Cardiac septum (tissue), 1 donor: ENCODE data around the gene TFR2. TPM values are rescaled to one million over a fixed set of nuclear protein-coding genes. Genes with fewer than 3 reads are reported as not detected.

Source experiments
- DNase-seq: peaks from one replicate; pipeline ENCODE4 v3.0.0-alpha.2; 2020; ENCODE audit warnings: low spot score
- intact Hi-C: fragments of 100-400 bp; cut with DNase I; formaldehyde crosslinking; loops from one replicate; pipeline ENCODE4 v1.14.0; 2022
- total RNA-seq: library from RNA; stranded (reverse); fragmentation: NEBNext Ultra II Directional; extraction: Animal tissue kit (Norgen Biotek cat#: 25700); gene quantifications from one replicate; pipeline ENCODE4 v1.2.1, GENCODE V29; 2021
- donor health status: DM: no; HTN: no; CAD: no.

The TFR2 gene
- total RNA-seq, 1 donor from 2014 or later = 0.13 TPM

DNA sequence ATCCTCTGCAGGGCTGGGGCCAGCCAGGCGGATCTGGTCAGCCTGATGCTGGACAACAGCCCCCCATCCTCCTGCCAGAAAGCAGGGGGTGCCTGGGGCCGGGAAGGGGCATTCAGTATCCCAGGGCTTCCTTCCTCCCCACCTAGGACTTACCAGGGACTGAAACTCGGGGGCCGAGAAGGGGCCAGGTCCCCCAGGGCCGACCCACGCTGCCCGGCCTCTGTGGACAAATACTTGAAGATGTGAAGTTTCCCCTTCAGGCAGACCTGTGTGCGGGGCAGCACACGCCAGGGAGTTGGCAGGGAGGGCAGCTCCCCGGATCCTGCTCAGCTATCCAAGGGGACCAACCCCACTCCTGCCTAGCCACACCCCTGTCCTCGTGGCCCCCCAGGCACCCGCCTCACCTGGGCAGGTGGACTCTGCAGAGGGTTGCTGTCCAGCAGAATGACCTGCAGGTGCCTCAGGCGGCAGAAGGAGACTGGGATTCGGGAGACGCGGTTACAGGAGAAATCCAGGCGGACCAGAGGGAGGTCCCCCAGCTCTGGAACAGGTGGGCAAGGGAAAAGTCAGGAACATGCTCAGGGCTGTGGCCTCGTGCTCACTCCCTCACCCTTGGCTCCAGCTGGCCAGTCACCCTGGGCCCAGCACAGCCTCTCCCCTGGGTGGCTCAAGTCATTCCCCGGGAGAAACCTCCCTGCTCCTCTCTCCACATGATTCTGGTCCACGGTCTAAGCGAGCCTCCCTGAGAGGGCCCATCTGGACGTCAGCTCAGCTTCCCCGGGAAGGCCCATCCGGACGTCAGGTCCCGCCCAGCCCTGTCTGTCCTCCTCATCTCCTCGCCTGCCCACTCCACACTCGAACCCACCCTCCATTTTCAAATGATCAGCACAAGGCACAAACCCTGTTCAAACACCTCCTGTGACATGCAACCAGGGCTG, 62.8 kb downstream of the TFR2 start:
- no peak for DNase-seq

DNA sequence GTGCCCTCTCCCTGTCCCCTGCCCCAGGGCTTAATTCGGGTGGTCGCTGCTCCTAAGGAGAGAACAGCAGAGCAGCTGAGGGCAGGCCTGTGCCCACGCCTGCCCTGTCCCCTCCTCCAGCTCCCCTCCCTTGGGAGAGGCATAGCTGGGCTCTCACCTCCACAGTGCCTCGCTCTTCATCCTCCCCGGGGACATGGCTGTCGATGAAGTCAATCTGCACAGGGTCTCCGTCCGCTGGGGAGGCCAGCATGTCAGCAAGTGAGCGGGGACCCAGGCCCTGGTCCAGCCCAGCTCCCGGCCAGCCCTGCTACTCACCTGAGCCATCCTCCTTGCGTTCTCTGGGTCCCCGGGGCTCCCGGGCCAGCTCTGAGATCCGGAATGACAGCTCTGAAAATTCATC, 63.8 kb downstream of the TFR2 start:
- no peak for DNase-seq
- intact Hi-C loops = no loop called here

More for the DNA sequence above, 62.8 kb downstream of the TFR2 start:
- intact Hi-C loops = no loop called here

DNA sequence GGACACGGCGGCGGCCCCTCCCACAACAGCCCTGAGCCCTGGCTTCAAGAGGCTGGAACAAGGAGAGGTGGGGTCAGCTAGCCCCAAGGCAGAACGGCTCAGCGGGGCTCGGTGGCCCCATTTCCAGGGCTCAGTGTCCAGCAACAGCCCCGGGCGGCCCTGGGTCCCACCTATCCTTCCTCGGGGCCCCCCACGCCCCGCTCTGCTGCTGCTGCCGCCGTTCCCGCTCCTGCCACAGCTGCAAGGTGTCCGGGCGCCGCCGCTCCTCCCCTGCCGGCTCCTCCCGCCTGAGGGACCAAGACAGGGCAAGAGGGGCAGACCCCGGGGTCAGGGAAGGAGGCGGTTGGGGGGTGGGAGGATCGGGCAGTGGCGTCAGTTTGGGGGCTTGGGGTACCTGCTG, 64.2 kb downstream of the TFR2 start:
- intact Hi-C loops = no loop called here
- no peak for DNase-seq

DNA sequence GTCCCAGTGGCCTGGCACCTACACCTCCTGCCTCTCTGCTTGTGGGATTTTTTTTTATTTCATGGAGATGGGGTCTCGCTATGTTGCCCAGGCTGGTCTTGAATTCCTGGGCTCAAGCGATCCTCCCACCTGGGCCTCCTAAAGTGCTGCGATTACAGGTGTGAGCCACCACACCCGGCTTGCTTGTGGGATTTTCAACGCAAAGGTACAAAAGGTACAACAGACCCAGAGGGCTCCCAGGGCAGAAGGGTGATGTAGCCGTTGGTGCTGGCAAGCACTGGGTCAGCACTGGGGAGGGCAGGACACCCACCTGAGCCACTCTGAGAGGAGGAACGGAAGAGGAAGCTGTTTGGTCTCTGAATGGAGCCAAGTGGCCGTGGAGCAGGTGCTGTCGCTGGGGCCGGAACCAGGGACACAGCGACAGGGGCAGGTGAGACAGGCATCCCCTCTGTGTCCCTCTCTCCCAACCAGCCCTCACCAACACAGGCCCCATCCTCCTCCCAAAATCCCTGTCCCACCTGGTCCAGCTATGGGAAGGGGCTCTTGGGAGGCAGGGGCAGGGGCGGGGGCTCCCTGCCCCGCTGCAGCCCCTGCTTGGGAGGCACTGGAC, 64.9 kb downstream of the TFR2 start:
- intact Hi-C loops = no loop called here
- DNase-seq = no peak

DNA sequence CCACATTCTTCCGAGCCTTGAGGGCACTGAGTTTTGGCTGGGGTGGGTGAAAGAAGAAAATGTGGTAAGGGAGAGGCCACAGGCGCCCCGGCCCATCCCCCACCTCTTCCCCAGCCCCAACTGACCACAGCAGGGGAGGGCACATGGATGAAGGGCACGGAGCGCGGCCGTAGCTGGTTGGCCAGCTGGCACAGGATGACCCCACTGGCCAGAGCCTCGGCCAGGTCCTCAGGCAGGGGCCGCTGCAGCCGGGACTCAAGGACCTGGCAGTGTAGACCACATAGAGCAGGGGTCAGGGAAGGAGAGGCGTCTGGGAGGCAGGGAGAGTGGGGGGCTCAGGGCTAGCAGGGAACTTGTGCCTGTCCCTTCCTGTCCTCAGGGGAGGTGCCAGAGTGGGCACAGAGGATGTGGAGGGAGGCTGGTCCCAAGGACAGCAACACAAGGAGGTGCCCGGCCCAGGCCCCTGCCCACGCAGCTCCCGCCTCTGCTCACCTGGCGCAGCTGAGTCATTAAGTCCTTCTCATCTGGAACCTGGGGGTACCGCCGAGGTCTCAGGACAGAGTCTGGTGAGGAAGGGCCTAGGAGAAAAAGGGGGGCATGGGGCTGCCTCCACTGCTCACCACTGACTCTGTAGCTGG, 65.5 kb downstream of the TFR2 start:
- intact Hi-C loops = no loop called here
- no peak for DNase-seq

DNA sequence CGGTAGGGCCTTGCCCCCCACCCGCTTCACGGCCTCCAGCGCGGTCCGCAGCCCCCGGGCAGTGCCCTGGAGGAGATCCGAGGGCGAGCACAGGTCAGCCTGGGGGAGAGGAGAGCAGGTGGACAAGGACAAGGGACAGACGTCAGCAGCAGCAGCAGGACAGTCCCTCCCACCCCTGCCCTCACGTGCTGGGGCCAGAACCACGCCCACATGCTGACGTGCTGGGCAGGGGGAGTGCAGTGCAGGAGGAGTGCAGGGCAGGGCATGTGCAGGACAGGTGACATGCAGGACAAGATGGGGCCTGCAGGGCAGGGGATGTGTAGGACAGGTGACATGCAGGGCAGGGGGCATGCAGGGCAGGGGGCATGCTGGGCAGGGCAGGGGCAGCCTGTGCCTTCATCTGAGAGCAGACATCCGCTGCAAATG, 66.1 kb downstream of the TFR2 start:
- intact Hi-C loops = no loop called here

DNA sequence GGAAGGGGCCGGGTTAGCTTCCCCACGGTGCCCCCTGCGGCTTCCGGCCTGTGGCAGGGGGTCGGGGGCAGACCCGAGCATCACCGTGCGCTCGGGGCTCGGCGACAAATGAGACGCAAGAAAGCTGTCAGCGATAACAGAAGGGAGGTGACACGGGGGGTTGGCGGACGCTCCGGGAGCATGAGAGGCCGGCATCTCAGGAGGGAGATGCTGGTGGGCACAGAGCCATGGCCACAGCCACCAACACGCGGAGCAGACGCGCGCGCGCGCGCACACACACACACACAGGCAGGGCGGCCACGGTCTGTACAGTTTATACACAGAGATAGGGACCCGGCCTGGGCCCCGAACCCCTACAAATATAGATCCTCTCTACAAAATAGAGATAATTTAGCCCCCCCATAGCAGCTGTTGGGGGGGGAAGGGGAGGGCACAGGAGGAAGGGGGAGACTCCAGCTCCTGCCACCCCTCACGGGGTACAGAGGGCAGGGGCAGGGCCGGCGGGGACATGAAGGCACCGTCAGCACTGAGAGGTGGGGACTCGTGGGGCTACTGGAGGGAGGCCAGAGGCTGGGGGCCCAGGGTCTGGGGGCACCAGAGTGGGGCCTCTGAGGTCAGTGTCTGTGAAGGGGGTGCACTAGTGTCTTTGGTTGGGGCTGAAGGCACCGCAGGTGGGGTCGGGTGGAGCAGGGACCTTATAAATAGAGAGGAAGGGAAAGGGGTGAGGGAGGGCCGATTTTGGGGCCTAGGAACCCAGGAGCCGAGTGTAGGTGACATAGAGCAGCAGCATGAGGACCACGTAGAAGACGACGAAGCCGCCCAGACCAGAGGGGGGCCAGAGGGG, 66.8 kb downstream of the TFR2 start:
- DNase-seq = no peak

More for the DNA sequence above, 66.1 kb downstream of the TFR2 start:
- no peak for DNase-seq

DNA sequence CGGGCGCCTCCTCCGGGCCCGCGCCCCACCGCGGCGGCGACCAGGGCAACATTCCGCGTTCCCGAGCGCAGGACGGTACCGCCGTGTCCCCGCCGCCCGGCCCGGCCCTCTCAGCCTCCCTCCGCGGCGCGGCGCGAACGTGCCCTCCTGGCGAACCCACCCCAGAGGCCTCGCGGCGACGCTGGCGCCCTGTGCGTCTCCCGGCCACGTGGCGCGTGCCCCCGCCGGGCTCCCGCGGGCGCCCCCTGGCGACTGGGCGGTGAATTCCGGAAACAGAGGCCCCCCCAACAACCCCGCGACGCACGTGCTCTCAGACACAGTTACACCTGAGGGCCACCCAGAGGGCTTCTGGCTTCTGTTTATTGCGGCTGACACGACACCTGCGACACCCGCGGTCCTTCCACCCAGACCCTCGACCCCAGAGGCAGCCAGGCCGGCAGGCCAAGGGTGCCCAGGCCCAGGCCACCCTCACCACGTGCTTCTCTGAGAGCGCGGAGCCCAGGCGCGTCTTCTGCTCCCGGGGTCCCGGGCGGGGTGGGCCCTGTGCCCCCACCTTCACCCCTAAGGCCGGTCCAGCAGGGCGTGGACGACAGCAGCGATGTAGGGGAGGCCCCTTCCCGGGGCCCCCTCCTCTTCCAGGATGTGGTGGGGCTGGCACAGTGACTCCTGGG, 67.5 kb downstream of the TFR2 start, which contains the start of gene SAP25:
Gene SAP25 (minus strand): TSS at position 210 of the 671 bp plus-strand sequence. CDS start 158 bp downstream, at position 52.
- intact Hi-C loops = no loop called here
- no peak for DNase-seq

More for the DNA sequence above, 66.8 kb downstream of the TFR2 start:
- intact Hi-C loops = no loop called here

DNA sequence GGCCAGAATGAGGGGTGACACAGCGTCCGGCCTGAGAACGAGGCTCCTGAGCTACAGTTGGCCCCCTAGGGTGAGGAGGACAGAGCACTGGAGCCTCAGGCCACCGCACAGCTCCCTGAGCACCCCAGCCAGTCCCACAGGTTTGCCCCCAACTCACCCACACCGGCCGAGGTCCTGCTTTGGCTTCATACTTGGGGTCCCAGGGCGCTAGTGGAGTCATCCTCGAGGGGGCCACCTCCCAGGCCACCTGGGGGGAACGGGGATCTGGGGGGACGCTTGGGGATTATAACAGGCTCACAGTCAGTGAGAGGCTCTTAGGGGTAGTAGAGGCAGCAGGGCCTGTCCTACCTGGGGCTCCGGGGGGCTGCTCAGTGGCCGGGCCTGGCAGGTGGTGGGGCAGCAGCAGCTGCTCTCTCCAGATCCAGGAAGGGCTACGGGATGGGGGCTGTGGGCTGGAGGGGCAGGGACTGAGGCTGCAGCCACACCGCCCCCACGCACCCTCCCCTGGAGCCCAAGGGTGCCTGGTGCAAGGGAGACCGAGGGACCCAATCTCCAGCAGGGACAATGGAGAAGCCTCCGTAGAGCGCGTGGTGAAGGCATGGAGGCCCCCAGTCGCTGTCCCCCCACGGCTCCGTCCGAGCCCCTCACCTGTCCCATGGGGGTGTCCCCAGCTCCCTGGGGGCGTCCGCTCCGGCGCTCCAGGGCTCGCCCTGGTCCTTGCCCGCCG, 68.2 kb downstream of the TFR2 start:
- no peak for DNase-seq
- intact Hi-C loops = no loop called here

DNA sequence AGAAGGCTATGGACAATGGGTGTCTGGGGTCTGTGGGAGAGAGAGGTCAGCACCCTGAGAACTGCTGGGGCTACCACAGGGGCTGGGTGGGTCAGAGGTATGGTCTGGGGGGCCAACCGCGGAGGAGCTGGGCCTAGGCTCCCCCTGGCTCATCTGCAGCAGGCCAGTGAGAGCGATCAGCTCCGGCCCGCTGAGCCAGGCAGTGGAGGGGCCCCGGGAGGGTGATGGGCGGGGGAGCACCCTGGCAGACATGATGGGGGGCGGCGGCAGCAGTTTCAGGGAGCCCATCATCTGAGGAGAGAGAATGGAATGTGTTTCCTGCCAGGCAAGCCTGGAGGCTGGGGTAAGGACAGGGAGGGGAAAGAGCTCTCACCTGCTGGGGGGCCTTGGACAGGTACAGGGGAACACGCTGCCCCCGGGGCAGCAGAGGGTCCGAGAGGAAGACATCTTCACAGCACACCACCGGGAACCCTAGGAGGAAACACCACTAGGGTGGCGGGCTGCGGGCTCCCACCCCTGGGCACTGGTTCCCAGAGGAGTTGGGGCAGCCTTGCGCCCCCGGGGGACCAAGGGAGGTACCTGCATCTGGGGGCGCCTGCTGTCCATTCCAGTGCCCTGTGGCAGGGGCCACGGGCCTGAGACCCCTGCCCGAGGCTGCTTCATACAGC, 68.9 kb downstream of the TFR2 start:
- intact Hi-C loops = no loop called here
- no peak for DNase-seq

DNA sequence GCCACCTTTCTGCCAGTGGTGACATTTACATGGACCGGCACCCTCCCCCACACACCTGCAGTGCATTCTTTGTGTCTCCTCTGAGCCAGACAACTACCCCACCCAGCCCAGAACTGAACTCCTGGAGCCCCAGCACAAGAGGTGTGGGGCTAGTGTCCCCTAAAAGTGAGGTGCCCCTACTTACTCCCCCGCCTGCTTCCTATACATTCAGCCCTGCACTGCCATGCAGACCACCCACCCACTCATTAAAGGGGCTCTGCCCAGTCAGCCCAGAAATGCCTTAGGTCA, 69.6 kb downstream of the TFR2 start:
- intact Hi-C loops = no loop called here

DNA sequence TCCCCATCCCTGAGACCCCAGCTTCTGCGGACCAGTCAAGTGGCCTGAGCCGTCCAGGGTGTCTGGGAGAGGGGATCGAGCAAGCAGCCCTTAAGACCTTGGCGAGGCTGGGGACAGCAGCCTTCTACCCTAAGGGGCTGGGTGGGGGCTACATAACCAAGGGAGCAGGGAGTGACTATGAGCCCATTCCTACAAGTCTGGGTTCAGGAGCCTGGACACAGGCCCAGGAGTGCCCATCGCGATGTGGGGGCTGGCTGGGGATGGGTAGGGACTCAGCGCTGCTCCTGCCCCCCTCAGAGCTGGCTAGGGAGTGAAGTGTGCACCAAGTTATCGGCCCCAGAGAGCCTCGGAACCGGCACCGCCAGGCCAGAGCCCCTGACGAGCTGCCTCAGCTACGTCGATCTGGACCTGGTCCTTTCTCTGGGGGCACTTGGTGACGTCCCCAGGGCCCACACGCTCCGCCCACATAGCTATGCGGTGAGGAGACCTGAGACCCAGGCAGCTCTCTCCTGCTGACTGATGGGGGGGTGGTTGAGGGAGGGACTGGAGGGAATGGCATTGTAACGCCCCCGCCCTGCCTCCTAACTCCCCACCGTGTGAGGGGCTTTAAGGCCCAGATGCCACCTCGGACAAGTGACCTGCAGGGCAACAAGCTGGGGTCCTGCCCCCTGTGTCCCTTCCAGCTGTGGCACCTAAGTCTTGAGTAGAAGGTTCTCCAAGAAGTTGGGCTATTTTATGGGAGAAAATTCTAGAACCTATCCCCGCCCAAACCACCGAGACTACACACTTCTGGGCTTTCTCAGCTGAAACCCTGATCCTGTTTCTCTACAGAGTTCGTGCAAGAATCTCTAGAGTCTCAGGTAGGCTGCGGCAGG, 70.2 kb downstream of the TFR2 start:
- DNase-seq = no peak
- intact Hi-C loops = no loop called here

More for the DNA sequence above, 69.6 kb downstream of the TFR2 start:
- no peak for DNase-seq

Other genes starting within 250 kb of the TFR2 start
- gene ZCWPW1, start 212.8 kb downstream of the TFR2 start, total RNA-seq = 3.4 TPM
- gene MEPCE, start 211.7 kb downstream of the TFR2 start, total RNA-seq = 19.7 TPM
- 15.7 TPM for gene PPP1R35, start 205.1 kb downstream of the TFR2 start, total RNA-seq
- gene SPACDR, start 177.3 kb downstream of the TFR2 start, total RNA-seq = 1.1 TPM
- 35.0 TPM for gene TSC22D4, start 162.3 kb downstream of the TFR2 start, total RNA-seq
- 0.22 TPM for gene NYAP1, start 157.6 kb downstream of the TFR2 start, total RNA-seq
- 28.6 TPM for gene AGFG2, start 102.3 kb downstream of the TFR2 start, total RNA-seq
- gene SAP25, start 67.7 kb downstream of the TFR2 start, total RNA-seq = not detected
- gene LRCH4, start 55.4 kb downstream of the TFR2 start, total RNA-seq = 25.8 TPM
- 0.40 TPM for gene FBXO24, start 55.2 kb downstream of the TFR2 start, total RNA-seq
- 39.5 TPM for gene PCOLCE, start 39.2 kb downstream of the TFR2 start, total RNA-seq
- gene MOSPD3, start 29.0 kb downstream of the TFR2 start, total RNA-seq = 9.2 TPM
- gene ACTL6B, start 14.9 kb upstream of the TFR2 start, total RNA-seq = not detected
- 123 TPM for gene GNB2, start 32.2 kb upstream of the TFR2 start, total RNA-seq
- gene GIGYF1, start 52.7 kb upstream of the TFR2 start, total RNA-seq = 23.9 TPM
- 25.1 TPM for gene POP7, start 64.6 kb upstream of the TFR2 start, total RNA-seq
- not detected for gene EPO, start 78.9 kb upstream of the TFR2 start, total RNA-seq
- not detected for gene ZAN, start 92.0 kb upstream of the TFR2 start, total RNA-seq
- 23.9 TPM for gene EPHB4, start 186.0 kb upstream of the TFR2 start, total RNA-seq
- gene SLC12A9, start 211.2 kb upstream of the TFR2 start, total RNA-seq = 6.9 TPM
- gene TRIP6, start 225.8 kb upstream of the TFR2 start, total RNA-seq = 24.4 TPM
- gene SRRT, start 233.6 kb upstream of the TFR2 start, total RNA-seq = 62.9 TPM
- gene UFSP1, start 248.2 kb upstream of the TFR2 start, total RNA-seq = 2.1 TPM